NCI-H2196 (cell line): ENCODE data around the gene TSPYL6.
"Not testable (repeated sequence)": the region's sequence is repeated elsewhere in the genome, so short reads cannot be mapped to it uniquely, and the experiment has no call there.

ENCODE experiments used
- DNase-seq: peaks from one replicate; lab custom pipeline; 2025; ENCODE audit not compliant: unreplicated experiment; lab: John Stamatoyannopoulos, UW

TSPYL6 gene

GRCh38 chr2:54256091-54256694 is at the start of gene TSPYL6:
TSS of gene TSPYL6 (minus strand) at chr2:54256229. CDS start at chr2:54256151, 78 bp downstream.
- no peak for DNase-seq

GRCh38 chr2:54303631-54304030 is 47.6 kb upstream of the TSPYL6 start:
- no peak for DNase-seq

- DNase-seq, result no peak
Observed at GRCh38 chr2:54298514-54298913, 42.5 kb upstream of the TSPYL6 start.

GRCh38 chr2:54295911-54296310 is 39.9 kb upstream of the TSPYL6 start:
- no peak for DNase-seq

- DNase-seq, result not testable (repeated sequence)
Observed at GRCh38 chr2:54294665-54295064, 38.6 kb upstream of the TSPYL6 start.

- no peak for DNase-seq
Observed at GRCh38 chr2:54290356-54291025, 34.5 kb upstream of the TSPYL6 start.

- no peak for DNase-seq
Observed at GRCh38 chr2:54289917-54290316, 33.9 kb upstream of the TSPYL6 start.

- no peak for DNase-seq
Observed at GRCh38 chr2:54287532-54287931, 31.5 kb upstream of the TSPYL6 start.

- DNase-seq, result no peak
Observed at GRCh38 chr2:54285451-54285850, 29.4 kb upstream of the TSPYL6 start.

GRCh38 chr2:54284826-54285225 is 28.8 kb upstream of the TSPYL6 start:
- DNase-seq, result no peak

GRCh38 chr2:54279385-54279784 is 23.4 kb upstream of the TSPYL6 start:
- no peak for DNase-seq

GRCh38 chr2:54275541-54275940 is 19.5 kb upstream of the TSPYL6 start:
- no peak for DNase-seq

GRCh38 chr2:54274781-54275242 is 18.8 kb upstream of the TSPYL6 start:
- no peak for DNase-seq

- DNase-seq, result no peak
Observed at GRCh38 chr2:54271843-54272627, 16.0 kb upstream of the TSPYL6 start.

- no peak for DNase-seq
Observed at GRCh38 chr2:54271189-54271588, 15.2 kb upstream of the TSPYL6 start.

GRCh38 chr2:54267577-54267976 is 11.5 kb upstream of the TSPYL6 start:
- no peak for DNase-seq

- DNase-seq, result not testable (repeated sequence)
Observed at GRCh38 chr2:54265081-54265480, 9.1 kb upstream of the TSPYL6 start.

GRCh38 chr2:54262015-54262765 is 6.2 kb upstream of the TSPYL6 start:
- DNase-seq, result no peak

GRCh38 chr2:54261537-54261936 is 5.5 kb upstream of the TSPYL6 start:
- DNase-seq, result no peak

GRCh38 chr2:54260241-54260595 is 4.2 kb upstream of the TSPYL6 start:
- DNase-seq, result no peak
